HG02970 (cell line): ENCODE results near the gene MAFG.

Experiments used
- ATAC-seq: cut with Tn5 transposase; IDR thresholded peaks from one replicate; pipeline ENCODE4 v1.9.1; 2021; ENCODE audit warnings: mild to moderate bottlenecking, moderate library complexity, moderate number of reproducible peaks; ENCODE audit not compliant: unreplicated experiment, low FRiP score

The MAFG gene

GRCh38 chr17:81925860-81926450, 1.6 kb downstream of the MAFG start:
- ATAC-seq: no peak

GRCh38 chr17:81924557-81925532, 2.7 kb downstream of the MAFG start:
- no peak for ATAC-seq

GRCh38 chr17:81923302-81924260, 4.0 kb downstream of the MAFG start:
- ATAC-seq: no peak

GRCh38 chr17:81922566-81923301, 4.8 kb downstream of the MAFG start:
- ATAC-seq: no peak

GRCh38 chr17:81921996-81922565, 5.5 kb downstream of the MAFG start:
- no peak for ATAC-seq

- no peak for ATAC-seq
These were observed 6.0 kb downstream of the MAFG start for GRCh38 chr17:81921537-81921862.

- ATAC-seq: no peak
These were observed 6.7 kb downstream of the MAFG start for GRCh38 chr17:81920612-81921536.

- ATAC-seq: no peak
These were observed 8.5 kb downstream of the MAFG start for GRCh38 chr17:81918832-81919545.

- peak; percentile 10 for ATAC-seq
These were observed 9.2 kb downstream of the MAFG start for GRCh38 chr17:81918333-81918669.

GRCh38 chr17:81917565-81918332, 9.8 kb downstream of the MAFG start, which contains the start of gene SIRT7:
Gene SIRT7, minus strand, starts transcription at chr17:81918176. Its CDS starts 45 bp downstream, at chr17:81918131.
- ATAC-seq: peak; percentile 67

GRCh38 chr17:81916234-81917001, 11.1 kb downstream of the MAFG start:
- no peak for ATAC-seq

- no peak for ATAC-seq
These were observed 12.2 kb downstream of the MAFG start for GRCh38 chr17:81915331-81915730.

GRCh38 chr17:81914103-81914850, 13.3 kb downstream of the MAFG start:
- ATAC-seq: no peak

GRCh38 chr17:81913394-81914102, 14.0 kb downstream of the MAFG start:
- ATAC-seq: no peak
